Transverse colon (tissue), 4 donors: ENCODE measurements around the gene FCSK. TPM values are rescaled to one million over a fixed set of nuclear protein-coding genes. Genes with fewer than 3 reads are reported as not detected.

Source experiments
- DNase-seq: peaks from one replicate; pipeline ENCODE4 v3.0.0-alpha.2; 2019
- H3K27ac ChIP-seq, 4 donors: fragments of 200-600 bp; sonication (generic); 2 replicates each; pipeline ENCODE4 v1.5.1; 2016 to 2018; ENCODE audit warnings: inconsistent platforms in 4 of 4
- H3K27me3 ChIP-seq: fragments of 200-600 bp; sonication (generic); 2 replicates; pipeline ENCODE4 v1.5.1; 2017; ENCODE audit warnings: inconsistent platforms
- H3K36me3 ChIP-seq, 4 donors: fragments of 200-600 bp; sonication (generic); 2 replicates each; pipeline ENCODE4 v1.5.1; 2017 to 2019; ENCODE audit warnings: inconsistent platforms in 4 of 4
- H3K4me1 ChIP-seq, 4 donors: fragments of 200-600 bp; sonication (generic); 2 replicates each; pipeline ENCODE4 v1.5.1; 2017 to 2020; ENCODE audit warnings: inconsistent platforms in 4 of 4
- H3K4me3 ChIP-seq, 4 donors: fragments of 200-600 bp; sonication (generic); 1 replicate in 1 of 4; 2 replicates in 3 of 4; pipeline versions ENCODE4 v1.5.1 to v1.6.1; 2017 to 2019; ENCODE audit warnings: inconsistent platforms in 4 of 4
- H3K9me3 ChIP-seq, 2 donors: fragments of 200-600 bp; sonication (generic); 2 replicates each; pipeline ENCODE4 v1.5.1; 2017 to 2019; ENCODE audit warnings: inconsistent platforms in 2 of 2
- EP300 ChIP-seq: sonication (generic); formaldehyde crosslinking; IDR thresholded peaks from one replicate; pipeline ENCODE4 v1.6.1; 2017; ENCODE audit warnings: antibody characterized with exemption, low read depth
- POLR2A ChIP-seq: fragments of 450-650 bp; IDR thresholded peaks from one replicate; pipeline ENCODE4 v1.6.1; 2016; ENCODE audit warnings: antibody characterized with exemption, mild to moderate bottlenecking, moderate library complexity
- POLR2AphosphoS5 ChIP-seq, 3 donors: sonication (generic); formaldehyde crosslinking; IDR thresholded peaks; one replicate each; pipeline ENCODE4 v1.6.1; 2016; ENCODE audit warnings: antibody characterized with exemption in 3 of 3
- WGBS, 2 donors: methylation state at CpG; one replicate each; pipeline ENCODE4 v1.1.5; 2018; ENCODE audit warnings: low coverage in 1 of 2; 5-methylcytosine and 5-hydroxymethylcytosine counted together
- in situ Hi-C, 4 donors: fragments of 200-750 bp; cut with MboI; loops; one replicate each; pipeline versions ENCODE4 v1.15.0 to v1.15.1; 2017; ENCODE audit warnings: low sequenced_read_pairs in 3 of 4, low pct_ligation_motif_present in 1 of 4, low pct_unique_long_range_greater_than_20kb in 1 of 4
- intact Hi-C: fragments of 100-400 bp; cut with DNase I; formaldehyde crosslinking; loops from one replicate; pipeline ENCODE4 v1.15.1; 2023; ENCODE audit warnings: low total_unique reads
- total RNA-seq, 4 donors: library from RNA; depleted of rRNA; stranded (reverse); fragments of >200 nt; gene quantifications; one replicate each; pipeline ENCODE4 v1.1.0, GENCODE V29; 2016
- TF ChIP-seq, protein P1 (sequence below), 5 experiments: fragments of 200-600 bp in 3 of 5; fragments of 450-650 bp in 2 of 5; sonication (generic) in 3 of 5; IDR thresholded peaks; 1 replicate in 2 of 5; 2 replicates in 3 of 5; pipeline ENCODE4 v1.5.1; 2016 to 2017; ENCODE audit warnings: antibody characterized with exemption in 5 of 5, inconsistent platforms in 3 of 5, mild to moderate bottlenecking in 2 of 5, moderate library complexity in 1 of 5

Gene FCSK
- total RNA-seq, 4 donors from 2014 or later, result 38.5 to 62.7 (median 43.1) TPM

- in situ Hi-C loops, result no loop called here
- intact Hi-C loops, result no loop called here
- peaks cover 9 to 45% (median 26%) of the 10 kb centered on the region in 4 donors for H3K4me1 ChIP-seq
- no peak for DNase-seq
- no peak overlapping the region for H3K27ac ChIP-seq
- WGBS, 2 donors, result 81% methylated on average over 13 of the region's 13 CpGs; no CpG with 5 or more reads in 1 of the 2 donors
- H3K9me3 ChIP-seq, result no peaks in the 10 kb centered on the region
- no peak overlapping the region for H3K4me3 ChIP-seq
- TF ChIP-seq EP300 (no peak), POLR2A (no peak), POLR2AphosphoS5 (IDR thresholded peaks at IDR 0.05) (no peak)
- TF ChIP-seq, protein P1, sequence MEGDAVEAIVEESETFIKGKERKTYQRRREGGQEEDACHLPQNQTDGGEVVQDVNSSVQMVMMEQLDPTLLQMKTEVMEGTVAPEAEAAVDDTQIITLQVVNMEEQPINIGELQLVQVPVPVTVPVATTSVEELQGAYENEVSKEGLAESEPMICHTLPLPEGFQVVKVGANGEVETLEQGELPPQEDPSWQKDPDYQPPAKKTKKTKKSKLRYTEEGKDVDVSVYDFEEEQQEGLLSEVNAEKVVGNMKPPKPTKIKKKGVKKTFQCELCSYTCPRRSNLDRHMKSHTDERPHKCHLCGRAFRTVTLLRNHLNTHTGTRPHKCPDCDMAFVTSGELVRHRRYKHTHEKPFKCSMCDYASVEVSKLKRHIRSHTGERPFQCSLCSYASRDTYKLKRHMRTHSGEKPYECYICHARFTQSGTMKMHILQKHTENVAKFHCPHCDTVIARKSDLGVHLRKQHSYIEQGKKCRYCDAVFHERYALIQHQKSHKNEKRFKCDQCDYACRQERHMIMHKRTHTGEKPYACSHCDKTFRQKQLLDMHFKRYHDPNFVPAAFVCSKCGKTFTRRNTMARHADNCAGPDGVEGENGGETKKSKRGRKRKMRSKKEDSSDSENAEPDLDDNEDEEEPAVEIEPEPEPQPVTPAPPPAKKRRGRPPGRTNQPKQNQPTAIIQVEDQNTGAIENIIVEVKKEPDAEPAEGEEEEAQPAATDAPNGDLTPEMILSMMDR (IDR thresholded peaks at IDR 0.05), result no peak
- H3K27me3 ChIP-seq, result no peaks in the 10 kb centered on the region
- no peaks in the 10 kb centered on the region for H3K36me3 ChIP-seq
These were observed 36.0 kb upstream of the FCSK start for GRCh38 chr16:70418274-70418992.

DNA sequence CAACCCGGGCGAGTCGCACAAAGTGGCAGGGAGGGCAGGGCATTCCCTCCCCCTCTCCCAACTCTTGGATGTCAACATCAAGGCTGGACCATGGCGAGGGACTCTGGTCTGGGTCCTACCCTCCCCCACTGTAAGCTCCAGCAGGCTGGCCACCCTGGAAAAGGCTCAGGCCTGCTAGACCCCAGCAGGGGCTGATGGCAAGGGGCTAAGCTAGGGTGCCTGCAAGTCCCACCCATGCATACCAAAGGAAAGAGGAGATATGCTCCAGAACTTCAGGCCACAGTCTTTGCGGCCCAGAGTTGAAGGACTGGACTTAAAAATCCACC is 35.4 kb upstream of the FCSK start:
- no peak for DNase-seq
- no peaks in the 10 kb centered on the region for H3K9me3 ChIP-seq
- no peak overlapping the region for H3K27ac ChIP-seq
- in situ Hi-C loops, result no loop called here
- TF ChIP-seq, protein P1 (IDR thresholded peaks at IDR 0.05), result no peak
- TF ChIP-seq EP300, result no peak
- no peak for TF ChIP-seq POLR2A
- TF ChIP-seq POLR2AphosphoS5 (IDR thresholded peaks at IDR 0.05), result no peak
- H3K4me1 ChIP-seq, result peaks cover 9 to 50% (median 26%) of the 10 kb centered on the region in 4 donors
- intact Hi-C loops, result no loop called here
- no peak overlapping the region for H3K4me3 ChIP-seq
- H3K27me3 ChIP-seq, result no peaks in the 10 kb centered on the region
- WGBS, 2 donors, result 75% methylated on average over 3 of the region's 5 CpGs; no CpG with 5 or more reads in 1 of the 2 donors
- H3K36me3 ChIP-seq, result no peaks in the 10 kb centered on the region

DNA sequence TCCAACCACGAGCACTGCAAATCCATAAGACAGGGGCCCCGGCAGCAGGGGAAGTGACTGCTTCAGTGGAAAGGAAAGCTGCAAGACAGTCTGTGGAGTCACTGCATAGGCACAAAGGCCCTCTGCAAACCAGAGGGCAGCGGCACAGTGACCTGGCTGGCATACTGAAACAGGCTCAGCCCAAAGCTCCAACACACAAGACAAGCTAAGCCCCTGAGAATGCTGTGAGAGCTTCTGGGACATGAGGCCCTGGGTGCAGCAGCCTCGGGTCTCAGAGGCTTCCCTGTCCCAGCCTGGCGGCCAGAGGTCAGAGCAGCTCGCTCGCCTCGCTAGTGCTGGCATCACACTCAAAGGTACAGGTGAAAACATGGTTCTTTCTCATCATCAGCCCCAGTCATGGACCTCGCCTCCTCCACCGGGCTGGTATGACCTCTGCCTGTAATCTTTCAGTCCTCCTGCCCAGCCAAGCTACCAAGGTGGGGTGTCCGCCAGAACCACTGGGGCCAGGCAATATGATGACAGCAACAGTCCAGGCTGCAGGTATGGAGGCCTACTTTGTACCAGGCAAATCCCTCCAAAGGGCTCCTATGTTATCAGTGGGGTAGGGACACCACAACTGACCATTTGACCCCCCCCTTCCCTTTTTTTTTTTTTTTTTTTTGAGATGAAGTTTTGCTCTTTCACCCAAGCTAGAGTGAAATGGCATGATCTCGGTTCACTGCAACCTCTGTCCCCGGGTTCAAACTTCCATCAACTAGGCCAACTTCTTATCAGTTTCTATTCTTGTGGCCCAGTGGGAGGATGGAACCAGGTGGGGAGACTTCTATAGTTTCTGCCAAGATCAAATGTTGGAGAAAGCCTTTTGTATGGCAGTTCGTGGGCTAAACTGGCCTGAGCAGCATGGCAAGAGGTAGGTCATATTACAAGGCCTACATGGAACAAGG is 34.7 kb upstream of the FCSK start:
- WGBS, 2 donors, result 83 to 96% methylated on average over 4 to 8 of the region's 14 CpGs
- Histone ChIP-seq H3K4me3 (no peak overlapping the region), H3K36me3 (no peaks in the 10 kb centered on the region), H3K27me3 (no peaks in the 10 kb centered on the region), H3K4me1 (peaks cover 9 to 46% (median 26%) of the 10 kb centered on the region in 4 donors), H3K9me3 (no peaks in the 10 kb centered on the region), H3K27ac (no peak overlapping the region)
- DNase-seq, result no peak
- TF ChIP-seq EP300, result no peak
- TF ChIP-seq, protein P1 (IDR thresholded peaks at IDR 0.05), result no peak
- intact Hi-C loops (no loop called here), in situ Hi-C loops (no loop called here)

GRCh38 chr16:70421014-70421413 is 33.4 kb upstream of the FCSK start:
- peaks cover 9 to 46% (median 26%) of the 10 kb centered on the region in 4 donors for H3K4me1 ChIP-seq
- H3K9me3 ChIP-seq, result no peaks in the 10 kb centered on the region
- H3K27ac ChIP-seq, result no peak overlapping the region
- H3K4me3 ChIP-seq, result no peak overlapping the region
- DNase-seq, result no peak
- in situ Hi-C loops (no loop called here), intact Hi-C loops (no loop called here)
- TF ChIP-seq POLR2A, result no peak
- no peak for TF ChIP-seq EP300
- TF ChIP-seq, protein P1 (IDR thresholded peaks at IDR 0.05), result no peak
- TF ChIP-seq POLR2AphosphoS5 (IDR thresholded peaks at IDR 0.05), result no peak
- H3K36me3 ChIP-seq, result no peaks in the 10 kb centered on the region
- 85 to 100% methylated on average over 3 to 5 of the region's 9 CpGs for WGBS, 2 donors
- no peaks in the 10 kb centered on the region for H3K27me3 ChIP-seq
